ENCODE results near the gene ARL5A. TPM values are rescaled to one million over a fixed set of nuclear protein-coding genes. Genes with fewer than 3 reads are reported as not detected.

Gene ARL5A
- total RNA-seq: 67.9 and 82.6 TPM in 2 replicates

GRCh38 chr2:151828143-151828889, at the start of gene ARL5A:
ARL5A (minus strand) TSS chr2:151828421; CDS start chr2:151828176, 245 bp downstream.

Other genes with a start within 250 kb of the ARL5A start
- under 0.01 and 0.28 TPM in 2 replicates for gene NEB, start 93.9 kb downstream of the ARL5A start, total RNA-seq

Data from regular cardiac myocyte (primary cell).